ENCODE data around the gene GIMAP2.

GRCh38 chr7:150738092-150738491, 52.6 kb downstream of the GIMAP2 start:
- no peak for TF ChIP-seq CTCF (IDR thresholded peaks at IDR 0.05)
- no peak for TF ChIP-seq EZH2 (IDR thresholded peaks at IDR 0.05)
